ENCODE measurements around the gene ME1. TPM values are rescaled to one million over a fixed set of nuclear protein-coding genes. Genes with fewer than 3 reads are reported as not detected.
"Not testable (repeated sequence)": the region's sequence is repeated elsewhere in the genome, so short reads cannot be mapped to it uniquely, and the experiment has no call there.

The ME1 gene
- total and polyA plus RNA-seq, 8 donors, result 5.2 to 31.7 (median 12.7) TPM

DNA sequence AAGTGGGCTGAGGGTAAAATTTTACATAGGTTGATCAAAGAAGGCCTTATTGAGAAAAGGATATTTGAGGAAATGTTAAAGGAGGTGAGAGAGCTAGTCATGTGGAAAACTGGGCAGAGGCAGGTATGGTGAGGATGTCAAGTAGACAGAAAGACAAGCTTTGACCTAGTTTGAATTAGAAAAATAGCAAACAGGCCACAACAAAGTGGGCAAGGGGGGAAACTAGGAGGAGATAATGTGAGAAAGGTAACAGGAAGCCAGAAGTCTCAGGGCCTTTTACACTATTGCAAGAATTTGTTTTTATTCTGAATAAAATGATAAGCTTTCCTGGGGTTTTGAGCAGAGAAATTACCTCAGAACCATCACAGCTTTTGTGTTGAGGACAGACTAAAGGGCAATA, 122.0 kb downstream of the ME1 start:
- Histone ChIP-seq H3K27ac (no peak overlapping the region), H3K4me1 (no peaks in the 10 kb centered on the region), H3K27me3 (no peaks in the 10 kb centered on the region), H3K9me3 (no peaks in the 10 kb centered on the region), H3K36me3 (peaks cover 0 to 7% (median 0%) of the 10 kb centered on the region in 4 donors), H3K4me3 (no peak overlapping the region)
- TF ChIP-seq POLR2A (IDR thresholded peaks at IDR 0.05) (no peak), EP300 (IDR thresholded peaks at IDR 0.05) (no peak), POLR2AphosphoS5 (IDR thresholded peaks at IDR 0.05) (no peak)
- TF ChIP-seq, protein P1, sequence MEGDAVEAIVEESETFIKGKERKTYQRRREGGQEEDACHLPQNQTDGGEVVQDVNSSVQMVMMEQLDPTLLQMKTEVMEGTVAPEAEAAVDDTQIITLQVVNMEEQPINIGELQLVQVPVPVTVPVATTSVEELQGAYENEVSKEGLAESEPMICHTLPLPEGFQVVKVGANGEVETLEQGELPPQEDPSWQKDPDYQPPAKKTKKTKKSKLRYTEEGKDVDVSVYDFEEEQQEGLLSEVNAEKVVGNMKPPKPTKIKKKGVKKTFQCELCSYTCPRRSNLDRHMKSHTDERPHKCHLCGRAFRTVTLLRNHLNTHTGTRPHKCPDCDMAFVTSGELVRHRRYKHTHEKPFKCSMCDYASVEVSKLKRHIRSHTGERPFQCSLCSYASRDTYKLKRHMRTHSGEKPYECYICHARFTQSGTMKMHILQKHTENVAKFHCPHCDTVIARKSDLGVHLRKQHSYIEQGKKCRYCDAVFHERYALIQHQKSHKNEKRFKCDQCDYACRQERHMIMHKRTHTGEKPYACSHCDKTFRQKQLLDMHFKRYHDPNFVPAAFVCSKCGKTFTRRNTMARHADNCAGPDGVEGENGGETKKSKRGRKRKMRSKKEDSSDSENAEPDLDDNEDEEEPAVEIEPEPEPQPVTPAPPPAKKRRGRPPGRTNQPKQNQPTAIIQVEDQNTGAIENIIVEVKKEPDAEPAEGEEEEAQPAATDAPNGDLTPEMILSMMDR (IDR thresholded peaks at IDR 0.05), result no peak
- intact Hi-C loops (cut with DNase I; ENCODE audit: low total_unique reads), result no loop called here
- DNase-seq, result peak in 1 of 2 donors; percentile 4

DNA sequence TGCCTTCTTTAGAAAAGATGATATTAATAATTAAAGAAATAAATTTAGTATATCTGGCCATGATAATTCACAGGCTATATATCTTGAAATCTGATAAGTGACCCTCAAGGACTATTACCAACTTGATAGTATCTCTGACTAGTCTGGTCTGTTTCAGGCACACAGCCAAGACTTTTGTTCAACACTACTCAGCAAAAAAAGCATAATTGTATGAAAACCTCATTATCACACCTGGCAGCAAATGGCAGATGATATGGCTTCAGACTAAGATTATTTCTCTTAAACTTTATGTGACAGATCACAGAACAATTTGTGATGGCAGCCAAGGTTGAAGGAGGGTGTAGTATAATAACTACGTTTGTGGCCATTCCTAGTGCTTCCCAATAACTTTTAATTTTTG, 123.0 kb downstream of the ME1 start:
- Histone ChIP-seq H3K4me3 (no peak overlapping the region), H3K27me3 (no peaks in the 10 kb centered on the region), H3K4me1 (no peaks in the 10 kb centered on the region), H3K9me3 (no peaks in the 10 kb centered on the region), H3K27ac (no peak overlapping the region), H3K36me3 (peaks cover 0 to 6% (median 0%) of the 10 kb centered on the region in 4 donors)
- no peak for DNase-seq
- 35 to 82% (median 58%) methylated on average over 1 of the region's 1 CpG for WGBS, 5 donors
- intact Hi-C loops (cut with DNase I; ENCODE audit: low total_unique reads), result no loop called here
- no peak for TF ChIP-seq POLR2AphosphoS5 (IDR thresholded peaks at IDR 0.05)

DNA sequence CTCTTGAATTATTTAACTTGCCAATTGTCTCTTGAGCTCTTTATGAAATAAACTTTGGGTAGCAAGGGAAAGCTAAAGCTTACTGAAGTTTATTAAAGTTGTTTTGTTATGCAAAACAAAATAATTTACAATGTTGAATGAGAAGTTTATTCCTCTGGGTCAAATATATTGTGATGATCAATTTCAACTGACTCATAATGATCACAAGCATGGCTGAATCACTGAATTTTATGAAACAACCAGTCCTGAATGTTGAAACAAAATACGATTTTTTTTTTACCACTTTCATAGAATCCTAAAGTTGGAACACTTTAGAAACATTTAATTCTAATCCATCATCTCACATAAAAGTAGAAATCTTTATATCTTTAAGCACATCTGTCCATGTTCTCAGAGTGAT, 127.4 kb downstream of the ME1 start:
- WGBS, 5 donors, result 65 to 81% (median 74%) methylated on average over 1 of the region's 1 CpG
- H3K4me1 ChIP-seq, result no peaks in the 10 kb centered on the region
- TF ChIP-seq POLR2A (IDR thresholded peaks at IDR 0.05) (no peak), EP300 (IDR thresholded peaks at IDR 0.05) (no peak)
- TF ChIP-seq, protein P1 (IDR thresholded peaks at IDR 0.05), result no peak
- no peak overlapping the region for H3K4me3 ChIP-seq
- no peak overlapping the region for H3K27ac ChIP-seq
- H3K27me3 ChIP-seq, result no peaks in the 10 kb centered on the region
- DNase-seq, result no peak
- no peaks in the 10 kb centered on the region for H3K36me3 ChIP-seq
- intact Hi-C loops (cut with DNase I; ENCODE audit: low total_unique reads), result no loop called here
- H3K9me3 ChIP-seq, result no peaks in the 10 kb centered on the region

DNA sequence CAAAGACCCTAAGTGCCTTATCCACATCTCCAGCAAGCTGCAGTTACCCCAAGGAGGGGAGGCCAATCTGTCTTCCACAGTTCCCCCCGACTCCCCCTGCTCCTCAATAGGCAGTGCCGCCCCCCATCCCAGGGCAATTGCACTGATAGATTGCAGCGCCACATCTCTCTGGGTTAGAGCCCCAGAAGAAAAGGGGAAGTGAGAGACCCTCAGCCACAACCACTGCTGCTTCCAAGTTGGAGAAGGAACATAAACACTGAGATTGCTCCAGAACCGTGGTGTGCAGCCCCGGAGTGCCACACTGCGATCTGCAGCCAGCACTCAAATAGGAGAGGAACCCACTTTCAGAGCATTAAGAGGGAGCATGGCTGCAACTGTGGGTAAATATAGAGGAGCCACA, 136.2 kb downstream of the ME1 start:
- Histone ChIP-seq H3K4me3 (no peak overlapping the region), H3K36me3 (peaks cover 0 to 8% (median 0%) of the 10 kb centered on the region in 4 donors), H3K4me1 (no peaks in the 10 kb centered on the region), H3K9me3 (no peaks in the 10 kb centered on the region), H3K27ac (no peak overlapping the region), H3K27me3 (no peaks in the 10 kb centered on the region)
- intact Hi-C loops (cut with DNase I; ENCODE audit: low total_unique reads), result no loop called here
- WGBS, 5 donors, result 78 to 92% (median 87%) methylated on average over 5 to 6 of the region's 6 CpGs
- no peak for TF ChIP-seq POLR2AphosphoS5 (IDR thresholded peaks at IDR 0.05)
- no peak for DNase-seq

DNA sequence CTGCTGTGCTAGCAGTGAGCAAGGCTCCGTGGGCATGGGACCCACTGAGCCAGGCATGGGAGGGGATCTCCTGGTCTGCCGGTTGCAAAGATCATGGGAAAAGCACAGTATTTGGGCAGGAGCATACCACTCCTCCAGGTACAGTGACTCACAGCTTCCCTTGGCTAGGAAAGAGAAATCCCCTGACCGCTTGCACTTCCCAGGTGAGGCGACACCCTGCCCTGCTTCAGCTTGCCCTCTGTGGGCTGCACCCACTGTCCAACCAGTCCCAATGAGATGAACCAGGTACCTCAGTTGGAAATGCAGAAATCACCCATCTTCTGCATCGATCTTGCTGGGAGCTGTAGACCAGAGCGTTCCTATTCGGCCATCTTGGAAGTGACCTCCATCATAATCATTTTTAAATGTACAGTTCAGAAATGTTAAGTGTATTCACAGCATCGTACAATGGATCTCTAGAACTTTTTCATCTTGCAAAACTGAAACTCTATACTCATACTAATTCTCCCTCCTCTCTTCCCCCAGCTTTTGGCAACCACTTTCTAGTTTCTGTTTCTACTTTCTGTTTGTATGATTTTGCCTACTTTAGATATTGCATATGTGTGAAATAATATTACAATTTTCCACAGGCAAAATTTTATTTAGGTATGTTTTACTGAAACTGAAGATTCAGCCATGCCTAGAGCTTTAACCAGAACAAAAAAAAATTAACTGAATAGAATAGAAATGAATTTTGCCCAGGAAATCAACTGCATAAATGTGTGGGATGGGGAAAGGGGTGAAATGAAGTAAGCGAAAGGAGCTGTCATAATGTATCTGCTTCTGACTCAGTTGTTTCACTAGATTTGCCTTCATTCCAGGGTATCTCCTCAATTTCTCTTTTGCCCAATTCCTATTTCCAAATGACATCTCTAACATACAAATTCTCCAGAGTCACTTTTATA, 137.7 kb downstream of the ME1 start:
- 88 to 94% (median 88%) methylated on average over 7 to 9 of the region's 9 CpGs for WGBS, 5 donors
- Histone ChIP-seq H3K36me3 (peaks cover 0 to 8% (median 0%) of the 10 kb centered on the region in 4 donors), H3K27ac (no peak overlapping the region), H3K27me3 (no peaks in the 10 kb centered on the region), H3K4me1 (no peaks in the 10 kb centered on the region), H3K9me3 (no peaks in the 10 kb centered on the region), H3K4me3 (no peak overlapping the region)
- no peak for DNase-seq
- TF ChIP-seq POLR2A (IDR thresholded peaks at IDR 0.05) (no peak), POLR2AphosphoS5 (IDR thresholded peaks at IDR 0.05) (no peak), EP300 (IDR thresholded peaks at IDR 0.05) (no peak)
- TF ChIP-seq, protein P1 (IDR thresholded peaks at IDR 0.05), result no peak
- intact Hi-C loops (cut with DNase I; ENCODE audit: low total_unique reads), result no loop called here

DNA sequence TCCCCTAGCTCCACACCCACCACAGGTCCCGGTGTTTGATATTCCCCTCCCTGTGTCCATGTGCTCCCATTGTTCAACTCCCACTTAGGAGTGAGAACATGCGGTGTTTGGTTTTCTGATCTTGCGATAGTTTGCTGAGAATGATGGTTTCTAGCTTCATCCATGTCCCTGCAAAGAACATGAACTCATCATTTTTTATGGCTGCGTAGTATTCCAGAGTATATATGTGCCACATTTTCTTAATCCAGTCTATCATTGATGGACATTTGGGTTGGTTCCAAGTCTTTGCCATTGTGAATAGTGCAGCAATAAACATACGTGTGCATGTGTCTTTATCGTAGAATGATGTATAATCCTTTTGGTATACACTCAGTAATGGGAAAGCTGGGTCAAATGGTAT, 143.6 kb downstream of the ME1 start:
- H3K9me3 ChIP-seq; H3K27me3 ChIP-seq; H3K36me3 ChIP-seq; H3K4me3 ChIP-seq; H3K4me1 ChIP-seq; DNase-seq; intact Hi-C loops (cut with DNase I; ENCODE audit: low total_unique reads); H3K27ac ChIP-seq: not testable (repeated sequence)
- WGBS, 5 donors, result 92 to 98% (median 96%) methylated on average over 6 of the region's 6 CpGs

Data from stomach (tissue), 9 donors.